Mesendoderm (in vitro differentiated cells): ENCODE results near the gene ACER1.

Experiments used
- DNase-seq: peaks from one replicate; pipeline ENCODE4 v3.0.0; 2013
- H2AK5ac ChIP-seq: 2 replicates; pipeline ENCODE4 v1.6.1; 2013; ENCODE audit warnings: low read length, inconsistent platforms
- H2BK120ac ChIP-seq: 2 replicates; pipeline ENCODE4 v1.6.1; 2013; ENCODE audit warnings: low read depth, mild to moderate bottlenecking, low read length, moderate library complexity, mixed read lengths
- H2BK15ac ChIP-seq: replicated peaks from 2 replicates; pipeline ENCODE4 v1.6.1; 2013; ENCODE audit warnings: low read depth, mild to moderate bottlenecking, moderate library complexity
- H2BK5ac ChIP-seq: 2 replicates; pipeline ENCODE4 v1.6.1; 2013; ENCODE audit warnings: low read length, inconsistent platforms
- H3K18ac ChIP-seq: 2 replicates; pipeline ENCODE4 v1.6.1; 2013; ENCODE audit warnings: mild to moderate bottlenecking, low read length, mixed read lengths
- H3K23ac ChIP-seq: one replicate; pipeline ENCODE4 v1.6.1; 2013; ENCODE audit warnings: low read length
- H3K27ac ChIP-seq: 2 replicates; pipeline ENCODE4 v1.5.1; 2013; ENCODE audit warnings: low read depth, mild to moderate bottlenecking, inconsistent platforms, low read length, moderate library complexity
- H3K27me3 ChIP-seq: 2 replicates; pipeline ENCODE4 v1.6.1; 2013; ENCODE audit warnings: low read length, control low read depth, mild to moderate bottlenecking, inconsistent platforms; ENCODE audit not compliant: insufficient read depth, poor library complexity
- H3K36me3 ChIP-seq: 2 replicates; pipeline ENCODE4 v1.6.1; 2013; ENCODE audit warnings: low read length, inconsistent platforms; ENCODE audit not compliant: control insufficient read depth, insufficient read depth
- H3K4ac ChIP-seq: one replicate; pipeline ENCODE4 v1.6.1; 2013; ENCODE audit warnings: low read depth, mild to moderate bottlenecking, low read length, moderate library complexity
- H3K4me1 ChIP-seq: 2 replicates; pipeline ENCODE4 v1.6.1; 2013; ENCODE audit warnings: low read depth, low read length, inconsistent platforms; ENCODE audit not compliant: control insufficient read depth
- H3K4me2 ChIP-seq: 2 replicates; pipeline ENCODE4 v1.6.1; 2013; ENCODE audit warnings: low read length
- H3K4me3 ChIP-seq: 2 replicates; pipeline ENCODE4 v1.5.1; 2013; ENCODE audit warnings: mild to moderate bottlenecking, low read length
- H3K56ac ChIP-seq: one replicate; pipeline ENCODE4 v1.6.1; 2013; ENCODE audit warnings: low read length
- H3K79me1 ChIP-seq: 2 replicates; pipeline ENCODE4 v1.6.1; 2013; ENCODE audit warnings: low read length, inconsistent platforms
- H3K79me2 ChIP-seq: 2 replicates; pipeline ENCODE4 v1.6.1; 2013; ENCODE audit warnings: mild to moderate bottlenecking, low read length; ENCODE audit not compliant: control insufficient read depth, insufficient read depth
- H3K9ac ChIP-seq: 2 replicates; pipeline ENCODE4 v1.6.1; 2013; ENCODE audit warnings: low read length, inconsistent platforms
- H4K5ac ChIP-seq: one replicate; pipeline ENCODE4 v1.6.1; 2013; ENCODE audit warnings: low read length
- H4K8ac ChIP-seq: one replicate; pipeline ENCODE4 v1.6.1; 2013; ENCODE audit warnings: low read depth, mild to moderate bottlenecking, control low read depth, low read length, moderate library complexity
- WGBS: extraction: QIAGEN DNeasy Blood & Tissue Kit; methylation state at CpG from one replicate; pipeline ENCODE4 v1.1.7; 2013; ENCODE audit warnings: low lambda C conversion rate, missing lambda C conversion rate; ENCODE audit not compliant: insufficient coverage; ENCODE audit errors: extremely low coverage; 5-methylcytosine and 5-hydroxymethylcytosine counted together

Gene ACER1

DNA sequence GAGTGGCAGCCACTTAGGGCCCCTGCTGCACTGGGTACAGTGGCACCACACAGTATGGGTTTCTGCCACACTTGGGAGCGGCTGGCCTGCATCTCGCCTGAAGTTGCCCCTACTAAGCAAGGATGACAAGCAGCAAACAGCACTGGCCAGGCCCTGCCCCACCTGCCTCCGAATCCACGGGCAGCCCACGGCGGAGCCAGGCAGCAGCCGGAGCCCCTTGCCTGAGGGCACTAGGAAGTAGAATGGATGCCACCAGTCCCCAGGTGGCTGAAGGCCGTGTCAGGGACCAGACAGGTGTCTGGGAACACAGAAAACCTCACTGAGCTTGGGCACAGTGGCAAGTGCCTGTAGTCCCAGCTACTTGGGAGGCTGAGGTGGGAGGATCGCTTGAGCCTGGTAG is 73.0 kb downstream of the ACER1 start:
- no peak for DNase-seq
- no peak overlapping the region for H2BK5ac ChIP-seq
- H3K4ac ChIP-seq = no peak overlapping the region
- peaks cover 3% of the 10 kb centered on the region for H3K36me3 ChIP-seq
- H3K18ac ChIP-seq = no peak overlapping the region
- no peak overlapping the region for H2AK5ac ChIP-seq
- no peak overlapping the region for H3K4me3 ChIP-seq
- H3K4me2 ChIP-seq = no peak overlapping the region
- H4K5ac ChIP-seq = no peak overlapping the region
- WGBS = no CpG with 5 or more reads among the region's 9 CpGs
- peaks cover 14% of the 10 kb centered on the region for H3K79me1 ChIP-seq
- H3K79me2 ChIP-seq = peaks cover 27% of the 10 kb centered on the region
- H3K4me1 ChIP-seq = no peaks in the 10 kb centered on the region
- H4K8ac ChIP-seq = no peak overlapping the region
- no peak overlapping the region for H3K56ac ChIP-seq
- H3K23ac ChIP-seq = no peak overlapping the region
- H3K9ac ChIP-seq = no peak overlapping the region
- no peak overlapping the region for H3K27ac ChIP-seq
- no peaks in the 10 kb centered on the region for H3K27me3 ChIP-seq
- no peak overlapping the region for H2BK15ac ChIP-seq
- no peak overlapping the region for H2BK120ac ChIP-seq

DNA sequence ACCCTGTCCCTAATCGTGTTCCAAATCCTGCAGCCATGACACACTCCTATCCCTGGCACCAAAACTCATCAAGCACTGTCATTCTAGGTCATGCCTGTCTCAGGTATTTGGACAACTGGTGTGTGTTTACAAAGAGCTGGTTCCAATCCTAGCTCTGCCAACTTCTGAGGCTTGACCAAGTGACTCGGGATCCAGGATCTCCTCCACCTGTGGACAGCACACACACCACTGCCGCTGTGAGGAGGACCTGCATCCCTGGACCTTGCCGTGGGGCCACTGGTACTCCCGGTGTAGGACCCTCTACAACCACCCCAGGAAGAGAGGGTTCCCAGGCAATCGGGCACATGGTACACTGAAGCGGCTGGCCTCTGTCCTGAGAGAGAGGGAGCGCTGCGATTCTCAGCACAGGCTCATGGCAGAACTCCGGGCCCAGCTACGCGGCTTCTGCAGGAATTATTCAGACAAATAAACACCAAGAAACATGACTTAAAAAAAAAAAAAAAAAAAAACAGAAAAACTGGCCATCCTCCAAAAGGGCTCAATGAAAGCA is 74.0 kb downstream of the ACER1 start:
- H3K56ac ChIP-seq = no peak overlapping the region
- no peak overlapping the region for H3K27ac ChIP-seq

DNA sequence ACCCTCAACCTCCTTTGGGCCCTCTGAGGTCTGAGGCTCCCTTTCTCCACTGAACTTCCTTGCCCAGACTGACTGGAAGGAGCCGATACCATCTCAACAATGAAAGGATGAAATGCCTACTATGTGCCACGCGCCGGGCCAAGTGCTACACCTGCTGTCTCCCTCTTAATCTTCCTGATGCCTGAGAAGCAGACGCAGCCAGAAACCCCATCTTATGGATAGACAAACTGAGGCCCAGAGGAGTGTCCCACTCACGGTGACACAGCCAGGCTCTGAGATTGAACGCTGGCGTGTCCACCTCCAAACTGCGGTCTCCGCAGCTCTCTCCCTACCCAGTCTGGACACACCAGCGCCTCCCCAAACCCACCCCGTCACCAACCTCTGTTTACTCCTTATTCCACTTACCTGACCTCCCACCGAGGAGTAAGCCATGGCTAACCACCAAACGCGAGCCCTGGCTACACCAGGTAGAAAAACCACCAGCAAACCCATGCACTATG is 74.5 kb downstream of the ACER1 start:
- H3K4me1 ChIP-seq = peaks cover 6% of the 10 kb centered on the region
- H3K79me1 ChIP-seq = peaks cover 22% of the 10 kb centered on the region
- no peak overlapping the region for H3K4ac ChIP-seq
- H3K79me2 ChIP-seq = peaks cover 35% of the 10 kb centered on the region
- H3K56ac ChIP-seq = no peak overlapping the region
- H2BK15ac ChIP-seq = no peak overlapping the region
- H3K4me2 ChIP-seq = no peak overlapping the region
- H2AK5ac ChIP-seq = no peak overlapping the region
- H3K36me3 ChIP-seq = peaks cover 3% of the 10 kb centered on the region
- no CpG with 5 or more reads among the region's 15 CpGs for WGBS
- H3K9ac ChIP-seq = no peak overlapping the region
- H4K5ac ChIP-seq = no peak overlapping the region
- no peak overlapping the region for H3K4me3 ChIP-seq
- no peak for DNase-seq
- H3K27me3 ChIP-seq = no peaks in the 10 kb centered on the region
- no peak overlapping the region for H2BK120ac ChIP-seq
- no peak overlapping the region for H2BK5ac ChIP-seq
- H4K8ac ChIP-seq = no peak overlapping the region
- H3K18ac ChIP-seq = no peak overlapping the region
- H3K23ac ChIP-seq = no peak overlapping the region
- H3K27ac ChIP-seq = no peak overlapping the region

More for the DNA sequence above, 74.0 kb downstream of the ACER1 start:
- no peak overlapping the region for H3K4ac ChIP-seq
- H3K79me2 ChIP-seq = peaks cover 30% of the 10 kb centered on the region
- H4K5ac ChIP-seq = no peak overlapping the region
- H3K27me3 ChIP-seq = no peaks in the 10 kb centered on the region
- H3K23ac ChIP-seq = no peak overlapping the region
- no peak for DNase-seq
- H3K79me1 ChIP-seq = peaks cover 17% of the 10 kb centered on the region
- H3K18ac ChIP-seq = no peak overlapping the region
- H2BK5ac ChIP-seq = no peak overlapping the region
- H3K4me3 ChIP-seq = no peak overlapping the region
- H3K4me1 ChIP-seq = peaks cover 1% of the 10 kb centered on the region
- H2BK15ac ChIP-seq = no peak overlapping the region
- no peak overlapping the region for H4K8ac ChIP-seq
- WGBS = no CpG with 5 or more reads among the region's 12 CpGs
- H3K4me2 ChIP-seq = no peak overlapping the region
- no peak overlapping the region for H2AK5ac ChIP-seq
- no peak overlapping the region for H3K9ac ChIP-seq
- H3K36me3 ChIP-seq = peaks cover 3% of the 10 kb centered on the region
- H2BK120ac ChIP-seq = no peak overlapping the region
